ENCODE results near the gene PHLDB3. TPM values are rescaled to one million over a fixed set of nuclear protein-coding genes. Genes with fewer than 3 reads are reported as not detected.

PHLDB3 gene
- polyA plus RNA-seq, 1 experiment: 5.3 TPM

GRCh38 chr19:43482193-43482592 lies 22.4 kb downstream of the PHLDB3 start:
- CTCF ChIA-PET: interaction anchor here (1.1 to 2.4 kb wide), 2 partner anchors 35 to 37 kb away, joined by 3 to 6 read pairs; no protein-coding TSS in a partner anchor
- DNase-seq (ENCODE audit: low read depth): no peak
- Histone ChIP-seq H3K36me3 (ENCODE audit: control insufficient read depth, insufficient read depth, low read length) (peaks cover 3% of the 10 kb centered on the region; the same call in 1 of the 2 replicates), H3K4me3 (ENCODE audit: low read depth, low read length) (no peak overlapping the region), H3K27me3 (ENCODE audit: control insufficient read depth, insufficient read depth, low read length) (no peaks in the 10 kb centered on the region)
- POLR2A ChIA-PET: no interaction called here
- TF ChIP-seq, protein P1, sequence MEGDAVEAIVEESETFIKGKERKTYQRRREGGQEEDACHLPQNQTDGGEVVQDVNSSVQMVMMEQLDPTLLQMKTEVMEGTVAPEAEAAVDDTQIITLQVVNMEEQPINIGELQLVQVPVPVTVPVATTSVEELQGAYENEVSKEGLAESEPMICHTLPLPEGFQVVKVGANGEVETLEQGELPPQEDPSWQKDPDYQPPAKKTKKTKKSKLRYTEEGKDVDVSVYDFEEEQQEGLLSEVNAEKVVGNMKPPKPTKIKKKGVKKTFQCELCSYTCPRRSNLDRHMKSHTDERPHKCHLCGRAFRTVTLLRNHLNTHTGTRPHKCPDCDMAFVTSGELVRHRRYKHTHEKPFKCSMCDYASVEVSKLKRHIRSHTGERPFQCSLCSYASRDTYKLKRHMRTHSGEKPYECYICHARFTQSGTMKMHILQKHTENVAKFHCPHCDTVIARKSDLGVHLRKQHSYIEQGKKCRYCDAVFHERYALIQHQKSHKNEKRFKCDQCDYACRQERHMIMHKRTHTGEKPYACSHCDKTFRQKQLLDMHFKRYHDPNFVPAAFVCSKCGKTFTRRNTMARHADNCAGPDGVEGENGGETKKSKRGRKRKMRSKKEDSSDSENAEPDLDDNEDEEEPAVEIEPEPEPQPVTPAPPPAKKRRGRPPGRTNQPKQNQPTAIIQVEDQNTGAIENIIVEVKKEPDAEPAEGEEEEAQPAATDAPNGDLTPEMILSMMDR (IDR thresholded peaks at IDR 0.05; ENCODE audit: insufficient read depth, low read depth, low read length): no peak

DNA sequence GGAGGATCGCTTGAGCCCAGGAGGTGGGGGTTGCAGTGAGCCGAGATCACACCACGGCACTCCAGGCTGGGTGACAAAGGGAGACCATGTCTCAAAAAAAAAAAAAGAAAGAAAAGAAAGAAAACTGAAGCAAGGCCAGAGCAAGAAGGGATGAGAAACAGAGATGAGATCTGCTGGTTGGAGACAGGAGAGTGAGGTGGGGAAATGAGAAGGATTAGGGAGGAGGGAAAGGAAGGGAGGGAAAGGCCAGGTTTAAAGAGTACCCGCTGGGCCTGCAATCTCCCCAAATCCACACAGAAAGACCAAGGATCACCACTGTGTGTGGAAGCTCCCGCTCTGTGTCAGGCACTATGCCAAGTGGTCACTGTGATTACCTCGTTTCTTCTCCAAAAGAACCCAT lies 22.8 kb downstream of the PHLDB3 start:
- no peaks in the 10 kb centered on the region for H3K27me3 ChIP-seq (ENCODE audit: control insufficient read depth, insufficient read depth, low read length)
- no peak for DNase-seq (ENCODE audit: low read depth)
- POLR2A ChIA-PET: no interaction called here
- CTCF ChIA-PET: no interaction called here
- H3K36me3 ChIP-seq (ENCODE audit: control insufficient read depth, insufficient read depth, low read length): peaks cover 2% of the 10 kb centered on the region; the same call in 1 of the 2 replicates
- TF ChIP-seq, protein P1 (IDR thresholded peaks at IDR 0.05; ENCODE audit: insufficient read depth, low read depth, low read length): no peak
- no peak overlapping the region for H3K4me3 ChIP-seq (ENCODE audit: low read depth, low read length)

- no peaks in the 10 kb centered on the region for H3K27me3 ChIP-seq (ENCODE audit: control insufficient read depth, insufficient read depth, low read length)
- DNase-seq (ENCODE audit: low read depth): no peak
- CTCF ChIA-PET: interaction anchor here (0.9 to 1.1 kb wide), 2 partner anchors 12 to 34 kb away, joined by 3 read pairs; no protein-coding TSS in a partner anchor
- TF ChIP-seq, protein P1 (IDR thresholded peaks at IDR 0.05; ENCODE audit: insufficient read depth, low read depth, low read length): no peak
- H3K4me3 ChIP-seq (ENCODE audit: low read depth, low read length): no peak overlapping the region
- H3K36me3 ChIP-seq (ENCODE audit: control insufficient read depth, insufficient read depth, low read length): 0 out of 2 replicates have a peak, but pooled peaks cover 1% of the 10 kb centered on the region
- POLR2A ChIA-PET: no interaction called here
Measured at GRCh38 chr19:43480574-43480973, 24.0 kb downstream of the PHLDB3 start.

DNA sequence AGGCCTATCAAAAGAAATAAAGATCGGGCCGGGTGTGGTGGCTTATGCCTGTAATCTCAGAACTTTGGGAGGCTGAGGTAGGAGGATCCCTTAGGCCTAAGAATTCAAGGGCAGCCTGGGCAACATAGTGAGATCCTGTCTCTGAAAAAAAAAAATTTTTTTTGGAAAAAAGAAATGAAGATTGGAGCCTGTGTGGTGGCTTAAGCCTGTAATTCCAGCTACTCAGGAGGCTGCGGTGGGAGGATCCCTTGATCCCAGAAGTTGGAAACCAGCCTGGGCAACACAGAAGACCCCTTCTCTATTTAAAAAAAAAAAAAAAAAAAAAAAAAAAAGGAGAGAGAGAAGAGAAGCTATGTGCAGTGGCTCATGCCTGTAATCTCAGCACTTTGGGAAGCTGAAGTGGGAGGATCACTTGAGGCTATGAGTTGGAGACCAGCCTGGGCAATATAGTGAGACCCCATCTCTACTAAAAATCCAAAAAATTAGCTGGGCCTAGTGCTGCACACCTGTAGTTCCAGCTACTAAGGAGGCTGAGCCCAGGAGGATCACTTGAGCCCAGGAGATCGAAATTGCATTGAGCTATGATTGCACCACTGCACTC lies 24.5 kb downstream of the PHLDB3 start:
- Histone ChIP-seq H3K27me3 (ENCODE audit: control insufficient read depth, insufficient read depth, low read length) (no peaks in the 10 kb centered on the region), H3K4me3 (ENCODE audit: low read depth, low read length) (no peak overlapping the region), H3K36me3 (ENCODE audit: control insufficient read depth, insufficient read depth, low read length) (0 out of 2 replicates have a peak, but pooled peaks cover 1% of the 10 kb centered on the region)
- CTCF ChIA-PET: interaction anchor here (0.9 to 1.1 kb wide), 2 partner anchors 11 to 33 kb away, joined by 3 read pairs; no protein-coding TSS in a partner anchor
- POLR2A ChIA-PET: no interaction called here
- DNase-seq (ENCODE audit: low read depth): no peak
- TF ChIP-seq, protein P1 (IDR thresholded peaks at IDR 0.05; ENCODE audit: insufficient read depth, low read depth, low read length): no peak

GRCh38 chr19:43479226-43479625 lies 25.3 kb downstream of the PHLDB3 start:
- ChIA-PET POLR2A (no interaction called here), CTCF (interaction anchor here (1.1 kb wide), 1 partner anchor 31 kb away, joined by 3 read pairs; no protein-coding TSS in a partner anchor)
- 0 out of 2 replicates have a peak, but pooled peaks cover 1% of the 10 kb centered on the region for H3K36me3 ChIP-seq (ENCODE audit: control insufficient read depth, insufficient read depth, low read length)
- TF ChIP-seq, protein P1 (IDR thresholded peaks at IDR 0.05; ENCODE audit: insufficient read depth, low read depth, low read length): no peak
- DNase-seq (ENCODE audit: low read depth): no peak
- H3K4me3 ChIP-seq (ENCODE audit: low read depth, low read length): no peak overlapping the region
- H3K27me3 ChIP-seq (ENCODE audit: control insufficient read depth, insufficient read depth, low read length): no peaks in the 10 kb centered on the region
